GM12873 (cell line): ENCODE measurements around the gene STX7.

Experiments
- CTCF ChIP-seq: IDR thresholded peaks from 2 replicates; pipeline ENCODE4 v1.5.1; 2012; ENCODE audit warnings: low read depth, mild to moderate bottlenecking, moderate library complexity, low read length, control low read depth; ENCODE audit not compliant: insufficient read depth; ENCODE audit errors: missing control alignments

Gene STX7

GRCh38 chr6:132504757-132505156 lies 8.2 kb downstream of the STX7 start:
- TF ChIP-seq CTCF: no peak

GRCh38 chr6:132499757-132500156 lies 13.2 kb downstream of the STX7 start:
- no peak for TF ChIP-seq CTCF

- TF ChIP-seq CTCF: no peak
These were observed 14.3 kb downstream of the STX7 start for GRCh38 chr6:132498638-132499037.

GRCh38 chr6:132496519-132497180 lies 16.3 kb downstream of the STX7 start:
- no peak for TF ChIP-seq CTCF

- TF ChIP-seq CTCF: no peak
These were observed 17.3 kb downstream of the STX7 start for GRCh38 chr6:132495604-132496079.

- TF ChIP-seq CTCF: no peak
These were observed 18.0 kb downstream of the STX7 start for GRCh38 chr6:132494954-132495353.

GRCh38 chr6:132491881-132492280 lies 21.0 kb downstream of the STX7 start:
- TF ChIP-seq CTCF: no peak

- no peak for TF ChIP-seq CTCF
These were observed 21.6 kb downstream of the STX7 start for GRCh38 chr6:132491303-132491702.
